H9 (cell line): ENCODE data around the gene COL19A1. TPM values are rescaled to one million over a fixed set of nuclear protein-coding genes. Genes with fewer than 3 reads are reported as not detected.

Source experiments
- DNase-seq: peaks from one replicate; pipeline ENCODE4 v3.0.0-alpha.2; 2017
- H2AFZ ChIP-seq: one replicate; pipeline ENCODE4 v1.6.1; 2013; ENCODE audit warnings: mild to moderate bottlenecking, low read length, control low read depth, moderate library complexity
- H2AK5ac ChIP-seq: 2 replicates; pipeline ENCODE4 v1.6.1; 2013; ENCODE audit warnings: low read length, control low read depth, mixed read lengths; ENCODE audit not compliant: insufficient read length
- H2BK120ac ChIP-seq: one replicate; pipeline ENCODE4 v1.6.1; 2013; ENCODE audit warnings: low read depth, mild to moderate bottlenecking, low read length, control low read depth, inconsistent platforms; ENCODE audit not compliant: poor library complexity, severe bottlenecking
- H2BK12ac ChIP-seq: 2 replicates; pipeline ENCODE4 v1.6.1; 2013; ENCODE audit warnings: low read length, control low read depth, mixed read lengths, low read depth; ENCODE audit not compliant: insufficient read length
- H2BK15ac ChIP-seq: 2 replicates; pipeline ENCODE4 v1.6.1; 2013; ENCODE audit warnings: low read depth, low read length, control low read depth
- H2BK20ac ChIP-seq: one replicate; pipeline ENCODE4 v1.6.1; 2013; ENCODE audit warnings: low read depth, mild to moderate bottlenecking, low read length, control low read depth, inconsistent platforms; ENCODE audit not compliant: poor library complexity, severe bottlenecking
- H2BK5ac ChIP-seq: 2 replicates; pipeline ENCODE4 v1.6.1; 2013; ENCODE audit warnings: low read length, control low read depth, mixed read lengths; ENCODE audit not compliant: insufficient read length
- H3K14ac ChIP-seq: 2 replicates; pipeline ENCODE4 v1.6.1; 2013; ENCODE audit warnings: low read length, control low read depth; ENCODE audit not compliant: insufficient read depth
- H3K18ac ChIP-seq: 2 replicates; pipeline ENCODE4 v1.6.1; 2013; ENCODE audit warnings: low read depth, mild to moderate bottlenecking, mixed read lengths, low read length, control low read depth; ENCODE audit not compliant: insufficient read length
- H3K23ac ChIP-seq: 2 replicates; pipeline ENCODE4 v1.6.1; 2013; ENCODE audit warnings: low read length, control low read depth, mixed read lengths, low read depth; ENCODE audit not compliant: insufficient read length
- H3K23me2 ChIP-seq: 2 replicates; pipeline ENCODE4 v1.6.1; 2013; ENCODE audit warnings: low read depth, mild to moderate bottlenecking, mixed read lengths, low read length, control low read depth; ENCODE audit not compliant: insufficient read length, poor library complexity, severe bottlenecking
- H3K27ac ChIP-seq: 2 replicates; pipeline ENCODE4 v1.5.1; 2013; ENCODE audit warnings: low read length, control low read depth, mixed read lengths, low read depth; ENCODE audit not compliant: insufficient read length
- H3K27me3 ChIP-seq: 2 replicates; pipeline ENCODE4 v1.6.1; 2013; ENCODE audit warnings: low read length, control low read depth, inconsistent platforms; ENCODE audit not compliant: insufficient read depth
- H3K4ac ChIP-seq: 2 replicates; pipeline ENCODE4 v1.6.1; 2013; ENCODE audit warnings: low read depth, mild to moderate bottlenecking, control low read depth, inconsistent platforms, low read length, moderate library complexity
- H3K4me1 ChIP-seq: 2 replicates; pipeline ENCODE4 v1.6.1; 2013; ENCODE audit warnings: low read length, control low read depth, inconsistent platforms; ENCODE audit not compliant: insufficient read depth
- H3K4me2 ChIP-seq: 2 replicates; pipeline ENCODE4 v1.6.1; 2013; ENCODE audit warnings: low read length, control low read depth, mixed read lengths; ENCODE audit not compliant: insufficient read length, insufficient read depth
- H3K56ac ChIP-seq: 2 replicates; pipeline ENCODE4 v1.6.1; 2013; ENCODE audit warnings: low read depth, mild to moderate bottlenecking, mixed read lengths, low read length, control low read depth; ENCODE audit not compliant: insufficient read length
- H3K79me1 ChIP-seq: 2 replicates; pipeline ENCODE4 v1.6.1; 2013; ENCODE audit warnings: low read depth, mild to moderate bottlenecking, moderate library complexity, low read length, control low read depth, inconsistent platforms; ENCODE audit not compliant: insufficient read depth, poor library complexity, severe bottlenecking
- H3K79me2 ChIP-seq: 2 replicates; pipeline ENCODE4 v1.6.1; 2013; ENCODE audit warnings: low read length, control low read depth, inconsistent platforms; ENCODE audit not compliant: insufficient read depth
- H3K9ac ChIP-seq: 2 replicates; pipeline ENCODE4 v1.6.1; 2013; ENCODE audit warnings: low read length, control low read depth, mixed read lengths; ENCODE audit not compliant: insufficient read length; ENCODE audit errors: extremely low read depth
- H3K9me3 ChIP-seq: one replicate; pipeline ENCODE4 v1.6.1; 2013; ENCODE audit warnings: low read depth, low read length, inconsistent platforms; ENCODE audit not compliant: control insufficient read depth
- H3T11ph ChIP-seq: one replicate; pipeline ENCODE4 v1.6.1; 2013; ENCODE audit warnings: mild to moderate bottlenecking, low read length, control low read depth, inconsistent platforms
- H4K20me1 ChIP-seq: one replicate; pipeline ENCODE4 v1.6.1; 2013; ENCODE audit not compliant: control insufficient read depth, insufficient read length, insufficient read depth
- H4K5ac ChIP-seq: 2 replicates; pipeline ENCODE4 v1.6.1; 2013; ENCODE audit warnings: low read depth, mild to moderate bottlenecking, mixed read lengths, low read length, control low read depth; ENCODE audit not compliant: insufficient read length
- H4K8ac ChIP-seq: replicated peaks from 2 replicates; pipeline ENCODE4 v1.6.1; 2013; ENCODE audit warnings: low read length, control low read depth, mixed read lengths, low read depth; ENCODE audit not compliant: insufficient read length
- H4K91ac ChIP-seq: 2 replicates; pipeline ENCODE4 v1.6.1; 2013; ENCODE audit warnings: low read depth, mild to moderate bottlenecking, moderate library complexity, mixed read lengths, low read length, control low read depth; ENCODE audit not compliant: insufficient read length
- H3K27ac Mint-ChIP-seq, 3 experiments: 2 replicates in 2 of 3; 3 replicates in 1 of 3; pipeline ENCODE4 v1.8.0; 2020 to 2021; ENCODE audit warnings: mixed read lengths in 3 of 3, mild to moderate bottlenecking in 1 of 3, moderate library complexity in 1 of 3
- H3K27me3 Mint-ChIP-seq: 2 replicates; pipeline ENCODE4 v1.8.0; 2021; ENCODE audit warnings: low read depth, mild to moderate bottlenecking, moderate library complexity, mixed read lengths
- H3K36me3 Mint-ChIP-seq, 3 experiments: 2 replicates in 2 of 3; 3 replicates in 1 of 3; pipeline ENCODE4 v1.8.0; 2020 to 2021; ENCODE audit warnings: low read depth in 3 of 3, mixed read lengths in 3 of 3; ENCODE audit not compliant: insufficient read depth in 1 of 3
- H3K4me1 Mint-ChIP-seq, 2 experiments: 2 replicates each; pipeline ENCODE4 v1.8.0; 2020; ENCODE audit warnings: mixed read lengths in 2 of 2
- H3K4me3 Mint-ChIP-seq, 2 experiments: 2 replicates in 1 of 2; 3 replicates in 1 of 2; pipeline ENCODE4 v1.8.0; 2020 to 2021; ENCODE audit warnings: mild to moderate bottlenecking in 2 of 2, mixed read lengths in 2 of 2, moderate library complexity in 1 of 2
- H3K9me3 Mint-ChIP-seq, 2 experiments: 2 replicates in 1 of 2; 3 replicates in 1 of 2; pipeline ENCODE4 v1.8.0; 2020; ENCODE audit warnings: mild to moderate bottlenecking in 2 of 2, mixed read lengths in 2 of 2, moderate library complexity in 1 of 2
- WGBS: extraction: QIAGEN DNeasy Blood & Tissue Kit; methylation state at CpG from one replicate; pipeline ENCODE4 v1.1.7; 2013; ENCODE audit warnings: missing lambda C conversion rate, low lambda C conversion rate, mixed read lengths; ENCODE audit not compliant: insufficient read length; ENCODE audit errors: extremely low coverage; 5-methylcytosine and 5-hydroxymethylcytosine counted together
- total RNA-seq: library from RNA; stranded (reverse); gene quantifications from 2 replicates; pipeline ENCODE4 v1.2.1, GENCODE V29; 2021
- TF ChIP-seq, protein P1 (sequence below): fragments of 200-600 bp; sonication (generic); conservative IDR thresholded peaks from 3 replicates; pipeline ENCODE4 v1.8.0; 2021; ENCODE audit warnings: antibody characterized with exemption, mild to moderate bottlenecking

COL19A1 gene
- total RNA-seq, 1 experiment from 2014 or later, result not detected

DNA sequence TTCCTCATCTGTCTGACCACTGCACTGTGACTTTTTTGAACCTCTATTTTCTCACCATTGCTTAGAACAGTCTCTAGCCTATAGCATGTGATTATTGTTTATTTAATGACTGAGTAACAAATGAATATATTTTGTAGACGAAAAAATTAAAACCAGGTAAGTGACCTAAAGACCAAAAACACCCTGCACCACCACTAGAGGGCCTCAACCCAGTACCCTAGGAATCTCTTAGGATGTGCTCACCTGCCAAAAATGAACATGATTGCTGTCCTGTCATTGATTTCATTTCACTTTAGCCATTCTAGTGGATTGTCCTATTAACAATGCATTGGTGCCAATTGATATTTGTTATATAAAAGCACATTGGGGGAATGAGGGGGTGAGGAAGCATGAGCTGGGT is 237.4 kb downstream of the COL19A1 start:
- Mint-ChIP-seq H3K27me3 (no peaks in the 10 kb centered on the region), H3K4me3 (no peak overlapping the region), H3K36me3 (peaks cover 0 to 4% (median 0%) of the 10 kb centered on the region in 3 experiments; a peak in 1 of 7 replicates), H3K27ac (no peak overlapping the region), H3K4me1 (peaks cover 10 to 11% of the 10 kb centered on the region in 2 experiments), H3K9me3 (peaks cover 0 to 2% of the 10 kb centered on the region in 2 experiments; a peak in 1 of 5 replicates)
- Histone ChIP-seq H3K79me2 (no peaks in the 10 kb centered on the region), H2BK15ac (no peak overlapping the region), H3K18ac (no peak overlapping the region), H3K9ac (no peak overlapping the region), H3K4me1 (0 out of 2 replicates have a peak, but pooled peaks cover 2% of the 10 kb centered on the region), H3K56ac (no peak overlapping the region), H3K27me3 (no peaks in the 10 kb centered on the region), H4K5ac (no peak overlapping the region), H3K79me1 (no peaks in the 10 kb centered on the region), H2BK20ac (no peak overlapping the region), H3T11ph (no peak overlapping the region), H3K23me2 (no peaks in the 10 kb centered on the region), H3K23ac (no peak overlapping the region), H2AFZ (no peak overlapping the region), H2BK120ac (no peak overlapping the region), H3K14ac (no peak overlapping the region), H4K91ac (no peak overlapping the region), H2BK12ac (no peak overlapping the region), H4K20me1 (no peaks in the 10 kb centered on the region), H3K4ac (no peak overlapping the region), H2AK5ac (no peak overlapping the region), H2BK5ac (no peak overlapping the region), H3K4me2 (no peak overlapping the region), H3K27ac (no peak overlapping the region), H4K8ac (no peak overlapping the region), H3K9me3 (no peaks in the 10 kb centered on the region)
- no CpG with 5 or more reads among the region's 1 CpG for WGBS
- no peak for DNase-seq
- TF ChIP-seq, protein P1, sequence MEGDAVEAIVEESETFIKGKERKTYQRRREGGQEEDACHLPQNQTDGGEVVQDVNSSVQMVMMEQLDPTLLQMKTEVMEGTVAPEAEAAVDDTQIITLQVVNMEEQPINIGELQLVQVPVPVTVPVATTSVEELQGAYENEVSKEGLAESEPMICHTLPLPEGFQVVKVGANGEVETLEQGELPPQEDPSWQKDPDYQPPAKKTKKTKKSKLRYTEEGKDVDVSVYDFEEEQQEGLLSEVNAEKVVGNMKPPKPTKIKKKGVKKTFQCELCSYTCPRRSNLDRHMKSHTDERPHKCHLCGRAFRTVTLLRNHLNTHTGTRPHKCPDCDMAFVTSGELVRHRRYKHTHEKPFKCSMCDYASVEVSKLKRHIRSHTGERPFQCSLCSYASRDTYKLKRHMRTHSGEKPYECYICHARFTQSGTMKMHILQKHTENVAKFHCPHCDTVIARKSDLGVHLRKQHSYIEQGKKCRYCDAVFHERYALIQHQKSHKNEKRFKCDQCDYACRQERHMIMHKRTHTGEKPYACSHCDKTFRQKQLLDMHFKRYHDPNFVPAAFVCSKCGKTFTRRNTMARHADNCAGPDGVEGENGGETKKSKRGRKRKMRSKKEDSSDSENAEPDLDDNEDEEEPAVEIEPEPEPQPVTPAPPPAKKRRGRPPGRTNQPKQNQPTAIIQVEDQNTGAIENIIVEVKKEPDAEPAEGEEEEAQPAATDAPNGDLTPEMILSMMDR, result peak; percentile 79
